GM19193 (cell line): Measurements from ENCODE around the gene CLASP1.

ENCODE experiments used
- POLR2A ChIP-seq: IDR thresholded peaks from 4 replicates; pipeline ENCODE4 v1.6.1; 2011; ENCODE audit not compliant: insufficient read depth, insufficient read length; ENCODE audit errors: extremely low read depth

The CLASP1 gene

GRCh38 chr2:121521359-121521758 is 127.9 kb downstream of the CLASP1 start:
- TF ChIP-seq POLR2A, result no peak

- TF ChIP-seq POLR2A, result no peak
Measured at GRCh38 chr2:121520641-121520994, 128.6 kb downstream of the CLASP1 start.

GRCh38 chr2:121519732-121520640 is 129.3 kb downstream of the CLASP1 start:
- TF ChIP-seq POLR2A, result no peak

GRCh38 chr2:121519153-121519552 is 130.1 kb downstream of the CLASP1 start:
- no peak for TF ChIP-seq POLR2A

GRCh38 chr2:121513597-121514333 is 135.5 kb downstream of the CLASP1 start:
- TF ChIP-seq POLR2A, result no peak

GRCh38 chr2:121510857-121511256 is 138.4 kb downstream of the CLASP1 start:
- TF ChIP-seq POLR2A, result no peak

GRCh38 chr2:121506621-121507020 is 142.6 kb downstream of the CLASP1 start:
- no peak for TF ChIP-seq POLR2A

GRCh38 chr2:121505986-121506586 is 143.2 kb downstream of the CLASP1 start:
- no peak for TF ChIP-seq POLR2A

GRCh38 chr2:121505005-121505404 is 144.3 kb downstream of the CLASP1 start:
- no peak for TF ChIP-seq POLR2A

GRCh38 chr2:121504316-121504715 is 144.9 kb downstream of the CLASP1 start:
- no peak for TF ChIP-seq POLR2A

- no peak for TF ChIP-seq POLR2A
Measured at GRCh38 chr2:121502781-121503180, 146.5 kb downstream of the CLASP1 start.

GRCh38 chr2:121502246-121502645 is 147.0 kb downstream of the CLASP1 start:
- no peak for TF ChIP-seq POLR2A

GRCh38 chr2:121501554-121501953 is 147.7 kb downstream of the CLASP1 start:
- TF ChIP-seq POLR2A, result no peak

GRCh38 chr2:121501031-121501430 is 148.2 kb downstream of the CLASP1 start:
- TF ChIP-seq POLR2A, result no peak

- no peak for TF ChIP-seq POLR2A
Measured at GRCh38 chr2:121498731-121499130, 150.5 kb downstream of the CLASP1 start.
